Mesodermal cell (in vitro differentiated cells): Measurements from ENCODE around the gene PARD3B. TPM values are rescaled to one million over a fixed set of nuclear protein-coding genes. Genes with fewer than 3 reads are reported as not detected.

Experiments
- H3K27ac ChIP-seq: 2 replicates; pipeline ENCODE4 v1.7.0; 2013; ENCODE audit warnings: mild to moderate bottlenecking, low read depth, low read length, moderate library complexity; ENCODE audit not compliant: severe bottlenecking
- H3K36me3 ChIP-seq: 2 replicates; pipeline ENCODE4 v1.7.1; 2013; ENCODE audit warnings: mild to moderate bottlenecking, low read length, moderate library complexity; ENCODE audit not compliant: control insufficient read depth, insufficient read depth
- H3K4me1 ChIP-seq: one replicate; pipeline ENCODE4 v1.7.1; 2013; ENCODE audit warnings: mild to moderate bottlenecking, low read length; ENCODE audit not compliant: insufficient read depth, control insufficient read depth, poor library complexity, severe bottlenecking
- H3K4me3 ChIP-seq: 2 replicates; pipeline ENCODE4 v1.7.0; 2013; ENCODE audit warnings: low read length, control low read depth, mild to moderate bottlenecking; ENCODE audit not compliant: insufficient read depth, poor library complexity, severe bottlenecking; ENCODE audit errors: extremely low read depth
- H3K9me3 ChIP-seq: 2 replicates; pipeline ENCODE4 v1.7.1; 2013; ENCODE audit warnings: mild to moderate bottlenecking, low read length, moderate library complexity; ENCODE audit not compliant: control insufficient read depth
- WGBS, 2 experiments: methylation state at CpG; one replicate each; pipeline ENCODE4 v1.1.5; 2013; ENCODE audit warnings: missing lambda C conversion rate in 2 of 2; ENCODE audit not compliant: insufficient coverage in 2 of 2; 5-methylcytosine and 5-hydroxymethylcytosine counted together
- polyA plus RNA-seq, 2 experiments: library from polyadenylated mRNA; stranded (reverse); fragments of 50-300 nt; gene quantifications; one replicate each; pipeline ENCODE4 v1.2.3, GENCODE V29; 2013

PARD3B gene
- polyA plus RNA-seq (2013, experiment 1 of 2): 3.8 TPM
- polyA plus RNA-seq (2013, experiment 2 of 2): 2.5 TPM

- Histone ChIP-seq H3K27ac (no peak within 1 kb of the TSS), H3K9me3 (no peaks in the 10 kb centered on the region)
- 0 to 1% methylated on average over 32 to 65 of the region's 82 CpGs for WGBS, 2 experiments
Observed at GRCh38 chr2:204544961-204545860, at the start of gene PARD3B. Gene PARD3B (plus strand): TSS chr2:204545475. CDS start chr2:204546000, 525 bp downstream.

GRCh38 chr2:204496779-204497178 lies 48.5 kb upstream of the PARD3B start:
- Histone ChIP-seq H3K36me3 (no peaks in the 10 kb centered on the region), H3K4me3 (no peak overlapping the region), H3K27ac (no peak overlapping the region), H3K9me3 (no peaks in the 10 kb centered on the region), H3K4me1 (no peaks in the 10 kb centered on the region)
- WGBS, 2 experiments: no CpG with 5 or more reads among the region's 4 CpGs

More at GRCh38 chr2:204544961-204545860, at the start of gene PARD3B:
- no peaks in the 10 kb centered on the region for H3K36me3 ChIP-seq
- H3K4me3 ChIP-seq: peak within 1 kb of the TSS; percentile 63
- H3K4me1 ChIP-seq: no peaks in the 10 kb centered on the region

GRCh38 chr2:204497855-204498254 lies 47.4 kb upstream of the PARD3B start:
- Histone ChIP-seq H3K4me3 (no peak overlapping the region), H3K4me1 (no peaks in the 10 kb centered on the region), H3K36me3 (no peaks in the 10 kb centered on the region), H3K27ac (no peak overlapping the region), H3K9me3 (no peaks in the 10 kb centered on the region)
- no CpG with 5 or more reads among the region's 1 CpG for WGBS, 2 experiments

GRCh38 chr2:204498291-204498690 lies 47.0 kb upstream of the PARD3B start:
- Histone ChIP-seq H3K27ac (no peak overlapping the region), H3K9me3 (no peaks in the 10 kb centered on the region), H3K36me3 (no peaks in the 10 kb centered on the region), H3K4me3 (no peak overlapping the region), H3K4me1 (no peaks in the 10 kb centered on the region)
- no CpG with 5 or more reads among the region's 3 CpGs for WGBS, 2 experiments

- 100% methylated on average over 1 of the region's 2 CpGs; no CpG with 5 or more reads in 1 of the 2 experiments for WGBS, 2 experiments
- Histone ChIP-seq H3K27ac (no peak overlapping the region), H3K9me3 (no peaks in the 10 kb centered on the region)
Observed at GRCh38 chr2:204503869-204504268, 41.4 kb upstream of the PARD3B start.

GRCh38 chr2:204504594-204504993 lies 40.7 kb upstream of the PARD3B start:
- H3K27ac ChIP-seq: no peak overlapping the region
- H3K4me3 ChIP-seq: no peak overlapping the region
- H3K9me3 ChIP-seq: no peaks in the 10 kb centered on the region
- no CpG with 5 or more reads among the region's 2 CpGs for WGBS, 2 experiments
- no peaks in the 10 kb centered on the region for H3K4me1 ChIP-seq
- no peaks in the 10 kb centered on the region for H3K36me3 ChIP-seq

More at GRCh38 chr2:204503869-204504268, 41.4 kb upstream of the PARD3B start:
- H3K4me3 ChIP-seq: no peak overlapping the region
- no peaks in the 10 kb centered on the region for H3K4me1 ChIP-seq
- no peaks in the 10 kb centered on the region for H3K36me3 ChIP-seq

GRCh38 chr2:204505488-204505887 lies 39.8 kb upstream of the PARD3B start:
- H3K9me3 ChIP-seq: no peaks in the 10 kb centered on the region
- no peak overlapping the region for H3K27ac ChIP-seq
- no peak overlapping the region for H3K4me3 ChIP-seq
- H3K36me3 ChIP-seq: no peaks in the 10 kb centered on the region
- no CpG with 5 or more reads among the region's 2 CpGs for WGBS, 2 experiments
- no peaks in the 10 kb centered on the region for H3K4me1 ChIP-seq

- Histone ChIP-seq H3K4me3 (no peak overlapping the region), H3K9me3 (no peaks in the 10 kb centered on the region), H3K27ac (no peak overlapping the region), H3K4me1 (no peaks in the 10 kb centered on the region), H3K36me3 (no peaks in the 10 kb centered on the region)
- WGBS, 2 experiments: 88 to 100% methylated on average over 2 to 4 of the region's 4 CpGs
Observed at GRCh38 chr2:204505946-204506345, 39.3 kb upstream of the PARD3B start.

- Histone ChIP-seq H3K36me3 (no peaks in the 10 kb centered on the region), H3K4me1 (no peaks in the 10 kb centered on the region), H3K27ac (no peak overlapping the region), H3K9me3 (no peaks in the 10 kb centered on the region), H3K4me3 (no peak overlapping the region)
- 94 to 95% methylated on average over 4 to 5 of the region's 5 CpGs for WGBS, 2 experiments
Observed at GRCh38 chr2:204507636-204508035, 37.6 kb upstream of the PARD3B start.

- Histone ChIP-seq H3K27ac (no peak overlapping the region), H3K36me3 (no peaks in the 10 kb centered on the region), H3K4me3 (no peak overlapping the region), H3K4me1 (no peaks in the 10 kb centered on the region), H3K9me3 (no peaks in the 10 kb centered on the region)
- WGBS, 2 experiments: 83 to 93% methylated on average over 2 to 3 of the region's 4 CpGs
Observed at GRCh38 chr2:204510709-204511420, 34.4 kb upstream of the PARD3B start.
